Measurements from ENCODE around the gene XRCC5.

GRCh38 chr2:216159144-216159543 lies 50.0 kb downstream of the XRCC5 start:
- TF ChIP-seq YY1 (IDR thresholded peaks at IDR 0.05; ENCODE audit: insufficient read depth, insufficient read length) (no peak), ZNF274 (IDR thresholded peaks at IDR 0.05; ENCODE audit: low read depth, low read length) (no peak)
